IPS DF 4.7 (cell line): ENCODE measurements around the gene TCEAL8.
"Not testable (repeated sequence)": the region's sequence is repeated elsewhere in the genome, so short reads cannot be mapped to it uniquely, and the experiment has no call there.

ENCODE experiments used
- DNase-seq: peaks from one replicate; pipeline ENCODE4 v3.0.0-alpha.2; 2013; ENCODE audit warnings: low spot score; ENCODE audit errors: extremely low read depth

The TCEAL8 gene

GRCh38 chrX:103254921-103255493 lies at the start of gene TCEAL8:
Gene TCEAL8, minus strand, starts transcription at chrX:103255155. Its CDS starts 1,176 bp downstream, at chrX:103253979.
- peak; percentile 49 for DNase-seq

GRCh38 chrX:103304705-103305104 lies 49.8 kb upstream of the TCEAL8 start:
- no peak for DNase-seq

DNA sequence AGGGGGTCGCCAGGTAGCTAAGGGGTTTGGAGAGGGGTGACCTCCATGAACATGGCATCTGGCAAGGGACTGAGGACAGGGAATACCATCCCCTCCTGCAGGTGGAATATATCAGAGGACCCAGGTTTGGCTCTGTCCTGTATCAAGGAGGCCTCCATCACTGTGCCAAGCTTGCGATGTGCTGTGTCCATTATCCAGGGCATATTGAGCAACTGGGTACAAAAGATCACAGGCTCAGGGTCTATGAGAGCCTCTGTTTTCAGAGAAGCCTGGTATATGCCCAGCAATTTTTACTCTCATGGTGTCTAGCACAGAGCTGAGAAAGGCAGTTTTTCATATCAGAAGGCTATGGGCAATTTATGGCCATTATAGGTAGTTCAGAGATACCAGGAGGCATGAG lies 38.2 kb upstream of the TCEAL8 start:
- DNase-seq, result no peak

GRCh38 chrX:103279624-103280023 lies 24.7 kb upstream of the TCEAL8 start:
- DNase-seq, result no peak

- no peak for DNase-seq
Measured at GRCh38 chrX:103276581-103277002, 21.6 kb upstream of the TCEAL8 start, which contains the start of gene TCEAL5. Gene TCEAL5, minus strand, starts transcription at chrX:103276750. Its CDS starts 2,187 bp downstream, at chrX:103274563.

GRCh38 chrX:103275947-103276567 lies 21.1 kb upstream of the TCEAL8 start:
- DNase-seq, result no peak

- DNase-seq, result no peak
Measured at GRCh38 chrX:103274284-103274683, 19.3 kb upstream of the TCEAL8 start.

- DNase-seq, result no peak
Measured at GRCh38 chrX:103258275-103258674, 3.3 kb upstream of the TCEAL8 start.

DNA sequence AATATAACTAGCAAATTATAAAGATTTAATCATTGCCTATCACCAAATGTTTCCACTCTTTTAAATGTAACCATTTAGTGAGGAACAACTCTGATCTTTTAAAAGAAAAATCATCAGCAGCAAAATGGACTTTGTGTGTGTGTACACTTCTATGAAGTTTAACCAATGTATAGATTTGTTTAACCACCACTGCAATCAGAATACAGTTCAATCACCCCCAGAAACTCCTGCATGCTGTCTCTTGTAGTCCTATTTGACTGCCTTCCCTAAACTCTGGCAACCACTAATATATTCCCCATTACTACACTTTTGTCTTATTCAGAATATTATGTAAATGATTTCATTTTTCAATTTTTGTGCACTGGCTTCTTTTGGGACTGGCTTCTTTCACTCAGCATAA lies 1.7 kb upstream of the TCEAL8 start:
- DNase-seq, result no peak

- DNase-seq, result peak; percentile 41
Measured at GRCh38 chrX:103254171-103254824, 657 bp downstream of the TCEAL8 start.

DNA sequence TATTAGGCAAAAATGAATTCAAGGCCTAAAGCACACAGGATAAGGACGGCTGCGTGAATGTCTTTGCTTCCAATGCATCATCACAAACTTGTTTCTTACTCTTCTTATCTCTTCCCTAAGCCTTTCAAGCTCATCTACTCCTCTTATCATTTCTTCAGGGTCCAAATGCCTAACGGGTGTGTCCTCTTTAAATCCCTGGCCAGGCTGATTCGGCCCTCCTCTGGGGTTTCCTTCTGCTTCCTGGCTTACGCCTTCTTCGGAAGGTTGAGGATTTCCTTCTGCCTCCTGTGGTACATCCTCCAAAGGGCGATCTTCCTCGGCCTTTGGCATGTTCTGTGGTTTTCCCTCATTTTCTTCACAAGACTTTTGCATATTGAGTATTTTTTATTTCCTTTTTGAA lies 1.3 kb downstream of the TCEAL8 start:
- no peak for DNase-seq

- DNase-seq, result no peak
Measured at GRCh38 chrX:103250977-103251376, 4.0 kb downstream of the TCEAL8 start.

GRCh38 chrX:103249805-103250204 lies 5.2 kb downstream of the TCEAL8 start:
- no peak for DNase-seq

- DNase-seq, result no peak
Measured at GRCh38 chrX:103248553-103248952, 6.4 kb downstream of the TCEAL8 start.

GRCh38 chrX:103240155-103240554 lies 14.8 kb downstream of the TCEAL8 start:
- no peak for DNase-seq

GRCh38 chrX:103236296-103236695 lies 18.7 kb downstream of the TCEAL8 start:
- DNase-seq, result no peak

GRCh38 chrX:103235608-103236007 lies 19.3 kb downstream of the TCEAL8 start:
- not testable (repeated sequence) for DNase-seq

DNA sequence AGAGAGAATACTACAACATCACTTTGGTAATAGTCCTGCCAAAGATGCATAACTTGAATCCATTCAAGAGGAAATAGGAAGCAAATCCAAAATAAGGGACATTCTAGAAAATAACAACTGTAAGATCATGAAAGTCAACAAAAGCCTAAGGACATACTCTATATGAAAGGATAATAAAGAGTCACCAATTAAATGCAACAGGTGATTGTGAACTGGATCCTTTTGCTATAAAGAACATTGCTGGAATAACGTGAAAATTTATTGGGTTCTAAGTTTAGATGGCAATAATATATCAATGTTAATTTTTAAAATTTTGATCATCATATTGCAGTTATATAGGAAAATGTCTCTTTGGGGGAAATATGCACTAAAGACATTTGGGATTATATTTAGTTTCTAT lies 20.1 kb downstream of the TCEAL8 start:
- DNase-seq, result no peak

- no peak for DNase-seq
Measured at GRCh38 chrX:103233263-103233662, 21.7 kb downstream of the TCEAL8 start.

GRCh38 chrX:103225918-103226317 lies 29.0 kb downstream of the TCEAL8 start:
- DNase-seq, result not testable (repeated sequence)

DNA sequence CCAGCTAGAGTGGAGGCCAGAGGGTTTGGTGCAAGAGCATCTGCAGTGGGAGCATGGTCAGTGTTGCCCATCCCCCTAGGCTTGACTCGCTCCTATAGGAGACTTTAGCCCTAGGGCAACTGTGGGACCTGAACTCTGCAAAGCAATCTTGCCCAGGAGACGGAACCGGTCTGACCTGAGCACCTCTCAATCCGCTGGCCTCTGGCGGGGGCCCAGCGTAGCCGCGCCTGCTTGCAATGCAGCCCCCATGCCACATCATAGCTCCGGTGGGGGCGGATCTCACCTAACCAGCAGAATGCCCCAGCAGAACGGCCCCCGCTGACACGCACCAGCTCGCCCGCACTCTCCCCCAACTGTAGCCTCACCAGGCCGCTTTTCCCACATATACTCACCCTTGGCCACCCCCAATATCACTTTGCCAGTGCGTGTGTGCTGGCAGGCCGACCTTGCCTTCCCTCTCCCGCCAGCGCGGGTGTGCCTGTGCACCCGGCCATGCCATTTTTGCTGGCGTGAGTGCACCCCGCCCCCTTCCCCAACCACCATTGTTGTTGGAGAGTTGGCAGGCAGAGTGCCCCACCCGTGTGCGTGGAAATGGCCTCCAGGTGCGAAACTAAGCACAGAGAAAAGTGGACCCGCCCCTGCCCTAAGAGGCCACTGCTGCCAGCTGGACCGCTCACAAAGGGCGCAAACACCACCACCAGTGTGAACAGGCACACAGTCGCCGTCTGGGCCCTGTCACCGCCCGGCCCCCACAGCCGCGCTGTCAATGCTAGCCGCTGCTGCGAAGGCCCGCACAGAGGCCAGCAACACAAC lies 34.2 kb downstream of the TCEAL8 start:
- no peak for DNase-seq
